Panc1 (cell line): ENCODE data around the gene GPR84. TPM values are rescaled to one million over a fixed set of nuclear protein-coding genes. Genes with fewer than 3 reads are reported as not detected.

Experiments
- ATAC-seq: fragments of 200-7000 bp; cut with Tn5 transposase; 2 replicates; pipeline ENCODE4 v1.9.1; 2020; ENCODE audit warnings: mild to moderate bottlenecking, moderate library complexity
- Bru-seq: library from RNA; stranded (reverse); fragments of 400-500 nt; gene quantifications from one replicate; lab custom pipeline; 2021; lab: Mats Ljungman, UMichigan
- BruChase-seq, 2 experiments: library from RNA; stranded (reverse); fragments of 400-500 nt; gene quantifications; one replicate each; lab custom pipeline; 2021; lab: Mats Ljungman, UMichigan
- BruUV-seq: library from RNA; stranded (reverse); fragments of 400-500 nt; replicated peaks from 2 replicates; lab custom pipeline; 2021; lab: Mats Ljungman, UMichigan
- CTCF ChIA-PET: fragments of 300-600 bp; sonication (Branson Sonifier 250); formaldehyde crosslinking; loops from one replicate; lab custom pipeline; 2022; ENCODE audit warnings: antibody characterized with exemption; lab: Charles Lee
- POLR2A ChIA-PET: fragments of 300-600 bp; sonication (Branson Sonifier 250); formaldehyde crosslinking; loops from one replicate; lab custom pipeline; 2022; ENCODE audit warnings: antibody characterized with exemption; lab: Charles Lee
- DNase-seq: peaks from one replicate; pipeline ENCODE4 v3.0.0-alpha.2; 2010; ENCODE audit warnings: low read depth, low spot score
- H3K27ac ChIP-seq: 2 replicates; pipeline ENCODE4 v1.5.1; 2011; ENCODE audit warnings: mild to moderate bottlenecking, low read length, inconsistent platforms
- H3K27me3 ChIP-seq: fragments of 200-500 bp; sonication (Bioruptor generic); 2 replicates; pipeline ENCODE4 v1.6.0; 2014; ENCODE audit warnings: low read length, inconsistent platforms; ENCODE audit not compliant: control insufficient read depth, insufficient read depth
- H3K36me3 ChIP-seq: fragments of 200-500 bp; sonication (Bioruptor generic); 2 replicates; pipeline ENCODE4 v1.5.1; 2014; ENCODE audit warnings: inconsistent platforms, mild to moderate bottlenecking, low read length, moderate library complexity; ENCODE audit not compliant: control insufficient read depth, insufficient read depth
- H3K4me1 ChIP-seq: 2 replicates; pipeline ENCODE4 v1.5.1; 2011; ENCODE audit warnings: inconsistent platforms, mild to moderate bottlenecking, low read length, moderate library complexity; ENCODE audit not compliant: control insufficient read depth, insufficient read depth
- H3K4me3 ChIP-seq, 2 experiments: 2 replicates each; pipeline ENCODE4 v1.5.1; 2011 to 2012; ENCODE audit warnings: low read depth in 2 of 2, low read length in 2 of 2, mild to moderate bottlenecking in 2 of 2, inconsistent platforms in 1 of 2, moderate library complexity in 1 of 2
- H3K9me3 ChIP-seq: fragments of 200-500 bp; sonication (Bioruptor generic); 2 replicates; pipeline ENCODE4 v1.5.1; 2014; ENCODE audit warnings: low read depth, mild to moderate bottlenecking, inconsistent platforms, low read length, moderate library complexity; ENCODE audit not compliant: control insufficient read depth, insufficient read depth
- CTCF ChIP-seq: fragments of 450-650 bp; IDR thresholded peaks from 2 replicates; pipeline ENCODE4 v1.5.1; 2017; ENCODE audit warnings: mild to moderate bottlenecking
- POLR2AphosphoS5 ChIP-seq: IDR thresholded peaks from 2 replicates; pipeline ENCODE4 v1.6.1; 2012; ENCODE audit warnings: mild to moderate bottlenecking, low read depth, low read length, moderate library complexity
- SIN3A ChIP-seq: IDR thresholded peaks from 2 replicates; pipeline ENCODE4 v1.6.1; 2012; ENCODE audit warnings: low read depth, mild to moderate bottlenecking, low read length, moderate library complexity, borderline replicate concordance; ENCODE audit not compliant: insufficient read depth
- TCF7L2 ChIP-seq: IDR thresholded peaks from 2 replicates; pipeline ENCODE4 v1.6.1; 2011; ENCODE audit warnings: mild to moderate bottlenecking, low read depth, low read length, inconsistent platforms
- in situ Hi-C: cut with HindIII; loops from 2 replicates; pipeline ENCODE4 v1.10.0; 2016; ENCODE audit warnings: low sequenced_read_pairs, low pct_unique_long_range_greater_than_20kb
- intact Hi-C: fragments of 100-400 bp; cut with micrococcal nuclease; formaldehyde crosslinking; loops from one replicate; pipeline ENCODE4 v1.10.0; 2022; ENCODE audit not compliant: unreplicated experiment
- long read RNA-seq: library from polyadenylated mRNA; unstranded; transcript quantifications from one replicate; pipeline ENCODE4 v2.0.0, GENCODE V29; 2021; ENCODE audit not compliant: unreplicated experiment
- polyA plus RNA-seq: library from polyadenylated mRNA; unstranded; fragments of >200 nt; gene quantifications from one replicate; pipeline ENCODE4 v1.2.1, GENCODE V29; 2012; ENCODE audit warnings: missing spikeins; ENCODE audit not compliant: insufficient read length
- total RNA-seq: library from RNA; stranded (reverse); gene quantifications from one replicate; pipeline ENCODE4 v1.2.1, GENCODE V29; 2021; ENCODE audit not compliant: unreplicated experiment
- TF ChIP-seq, protein P1 (sequence below), 2 experiments: IDR thresholded peaks; 2 replicates each; pipeline ENCODE4 v1.6.1; 2011 to 2012; ENCODE audit warnings: low read depth in 2 of 2, control low read depth in 1 of 2, low read length in 1 of 2, mild to moderate bottlenecking in 1 of 2, moderate library complexity in 1 of 2; ENCODE audit not compliant: insufficient read depth in 1 of 2

GPR84 gene
- total RNA-seq (not detected), Bru-seq, nascent RNA (not detected), BruChase-seq, experiment 1, labeled RNA remaining after a 2-hour chase (not detected), BruChase-seq, experiment 2, labeled RNA remaining after a 6-hour chase (not detected)
- polyA plus RNA-seq, result not detected
- long read RNA-seq, result 0 reads

DNA sequence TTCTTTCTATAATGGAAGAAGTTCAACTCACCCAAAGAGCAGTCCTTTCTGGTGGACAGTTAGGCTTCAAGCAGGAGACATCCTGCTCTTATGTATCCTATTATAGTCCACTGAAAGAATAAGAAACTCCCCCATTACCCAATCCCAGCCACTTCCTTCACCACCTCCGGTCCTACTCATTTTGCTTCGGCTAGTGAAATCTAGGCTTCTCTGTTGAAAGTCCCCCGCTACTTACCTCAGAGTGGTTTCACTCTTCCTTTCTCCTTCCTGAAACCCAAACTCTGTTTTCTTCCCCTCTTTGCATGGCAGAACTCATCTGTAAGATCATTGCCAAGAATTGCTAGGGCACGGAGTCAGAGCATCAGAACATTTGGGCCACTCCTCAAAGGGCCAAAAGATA, at the start of gene GPR84:
GPR84 (minus strand) TSS at position 74 of the 400 bp plus-strand sequence. CDS start 635 bp downstream, outside the sequence.
- no peak within 1 kb of the TSS for H3K27ac ChIP-seq
- intact Hi-C loops (loop anchor here (5.0 kb wide), 1 partner anchor 77 kb away; no protein-coding TSS in a partner anchor), in situ Hi-C loops (no loop called here)
- no peak for DNase-seq
- no peak for TF ChIP-seq SIN3A
- TF ChIP-seq, protein P1, sequence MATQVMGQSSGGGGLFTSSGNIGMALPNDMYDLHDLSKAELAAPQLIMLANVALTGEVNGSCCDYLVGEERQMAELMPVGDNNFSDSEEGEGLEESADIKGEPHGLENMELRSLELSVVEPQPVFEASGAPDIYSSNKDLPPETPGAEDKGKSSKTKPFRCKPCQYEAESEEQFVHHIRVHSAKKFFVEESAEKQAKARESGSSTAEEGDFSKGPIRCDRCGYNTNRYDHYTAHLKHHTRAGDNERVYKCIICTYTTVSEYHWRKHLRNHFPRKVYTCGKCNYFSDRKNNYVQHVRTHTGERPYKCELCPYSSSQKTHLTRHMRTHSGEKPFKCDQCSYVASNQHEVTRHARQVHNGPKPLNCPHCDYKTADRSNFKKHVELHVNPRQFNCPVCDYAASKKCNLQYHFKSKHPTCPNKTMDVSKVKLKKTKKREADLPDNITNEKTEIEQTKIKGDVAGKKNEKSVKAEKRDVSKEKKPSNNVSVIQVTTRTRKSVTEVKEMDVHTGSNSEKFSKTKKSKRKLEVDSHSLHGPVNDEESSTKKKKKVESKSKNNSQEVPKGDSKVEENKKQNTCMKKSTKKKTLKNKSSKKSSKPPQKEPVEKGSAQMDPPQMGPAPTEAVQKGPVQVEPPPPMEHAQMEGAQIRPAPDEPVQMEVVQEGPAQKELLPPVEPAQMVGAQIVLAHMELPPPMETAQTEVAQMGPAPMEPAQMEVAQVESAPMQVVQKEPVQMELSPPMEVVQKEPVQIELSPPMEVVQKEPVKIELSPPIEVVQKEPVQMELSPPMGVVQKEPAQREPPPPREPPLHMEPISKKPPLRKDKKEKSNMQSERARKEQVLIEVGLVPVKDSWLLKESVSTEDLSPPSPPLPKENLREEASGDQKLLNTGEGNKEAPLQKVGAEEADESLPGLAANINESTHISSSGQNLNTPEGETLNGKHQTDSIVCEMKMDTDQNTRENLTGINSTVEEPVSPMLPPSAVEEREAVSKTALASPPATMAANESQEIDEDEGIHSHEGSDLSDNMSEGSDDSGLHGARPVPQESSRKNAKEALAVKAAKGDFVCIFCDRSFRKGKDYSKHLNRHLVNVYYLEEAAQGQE (IDR thresholded peaks at IDR 0.05; ENCODE audit: insufficient read depth in 1 of 2, low read depth in 2 of 2, low read length in 1 of 2), result no peak
- TF ChIP-seq POLR2AphosphoS5, result no peak
- no peak for TF ChIP-seq TCF7L2
- peaks cover 14% of the 10 kb centered on the region for H3K4me1 ChIP-seq
- no peaks in the 10 kb centered on the region for H3K36me3 ChIP-seq
- no peak within 1 kb of the TSS for H3K4me3 ChIP-seq
- ChIA-PET POLR2A (no interaction called here), CTCF (no interaction called here)
- BruUV-seq, result no TSS peak
- no peak for ATAC-seq
- no peaks in the 10 kb centered on the region for H3K9me3 ChIP-seq
- H3K27me3 ChIP-seq, result no peaks in the 10 kb centered on the region

GRCh38 chr12:54413284-54414190, 49.3 kb upstream of the GPR84 start:
- DNase-seq, result no peak
- in situ Hi-C loops, result no loop called here
- POLR2A ChIA-PET, result no interaction called here
- no peaks in the 10 kb centered on the region; the same call in 1 of the 2 replicates for H3K36me3 ChIP-seq
- no TSS peak for BruUV-seq
- H3K27ac ChIP-seq, result 0 out of 2 replicates have a peak overlapping the region, but pooled peaks have one; percentile 8
- no peak for TF ChIP-seq POLR2AphosphoS5
- no peak for TF ChIP-seq TCF7L2
- no peak for TF ChIP-seq SIN3A
- TF ChIP-seq CTCF, result no peak
- TF ChIP-seq, protein P1 (IDR thresholded peaks at IDR 0.05; ENCODE audit: insufficient read depth in 1 of 2, low read depth in 2 of 2, low read length in 1 of 2), result no peak
- intact Hi-C loops, result no loop called here
- H3K4me1 ChIP-seq, result peaks cover 24% of the 10 kb centered on the region
- CTCF ChIA-PET, result interaction anchor here (0.7 to 1.0 kb wide), 7 partner anchors 10 to 266 kb away, joined by 3 to 6 read pairs (median 3); no protein-coding TSS in a partner anchor
- peak; percentile 27; the same call in 1 of the 2 replicates for ATAC-seq
- no peak overlapping the region for H3K4me3 ChIP-seq
- H3K9me3 ChIP-seq, result no peaks in the 10 kb centered on the region
- no peaks in the 10 kb centered on the region for H3K27me3 ChIP-seq
